ENCODE data around the gene E2F7. TPM values are rescaled to one million over a fixed set of nuclear protein-coding genes. Genes with fewer than 3 reads are reported as not detected.

The E2F7 gene
- total and polyA plus RNA-seq, 2 of the 4 experiments (the other 2 are of a cell fraction), result 6.0 to 8.1 TPM

GRCh38 chr12:77102123-77102522 lies 36.8 kb upstream of the E2F7 start:
- no peak overlapping the region for H2BK15ac ChIP-seq (ENCODE audit: low read depth, low read length)
- H3K27ac ChIP-seq (ENCODE audit: insufficient read depth, low read length), result no peak overlapping the region
- no peak overlapping the region for H2BK120ac ChIP-seq (ENCODE audit: low read depth, low read length)
- ATAC-seq (ENCODE audit: low read depth), result no peak
- H3K4ac ChIP-seq (ENCODE audit: low read depth, low read length), result no peak overlapping the region
- in situ Hi-C loops (cut with MboI; ENCODE audit: low sequenced_read_pairs) (no loop called here), intact Hi-C loops (cut with micrococcal nuclease) (loop anchor here (2.0 to 5.0 kb wide), 2 partner anchors 21 to 35 kb away; partner anchors contain the start of gene E2F7), dilution Hi-C loops (cut with HindIII; ENCODE audit: low sequenced_read_pairs, unreplicated experiment) (no loop called here)
- H3K18ac ChIP-seq (ENCODE audit: low read depth, low read length), result no peak overlapping the region
- H3K9ac ChIP-seq (ENCODE audit: low read depth, low read length), result no peak overlapping the region
- CTCF ChIA-PET, result interaction anchor here (1.3 kb wide), 1 partner anchor 44 kb away, joined by 3 read pairs; no protein-coding TSS in a partner anchor
- no peaks in the 10 kb centered on the region; a peak in 1 of 4 replicates for H3K79me1 ChIP-seq (ENCODE audit: low read depth in 1 of 2, low read length in 2 of 2)
- H4K91ac ChIP-seq (ENCODE audit: insufficient read depth, low read depth, low read length), result no peak overlapping the region
- DNase-seq, result no peak
- H4K20me1 ChIP-seq (ENCODE audit: insufficient read depth, low read length), result no peaks in the 10 kb centered on the region
- H4K5ac ChIP-seq (ENCODE audit: low read depth, low read length), result no peak overlapping the region
- no peaks in the 10 kb centered on the region for H3K9me3 ChIP-seq (ENCODE audit: control insufficient read depth, insufficient read depth, low read length)
- no peak overlapping the region for H3K14ac ChIP-seq (replicated peaks; ENCODE audit: low read depth, low read length)
- H2BK5ac ChIP-seq (ENCODE audit: low read depth, low read length, poor library complexity, severe bottlenecking), result peak overlapping the region; percentile 28
- TF ChIP-seq CEBPB (IDR thresholded peaks at IDR 0.05; ENCODE audit: low read depth, low read length) (peak; percentile 89), SMC3 (IDR thresholded peaks at IDR 0.05; ENCODE audit: low read depth, low read length) (no peak)
- POLR2A ChIA-PET (ENCODE audit: unreplicated experiment), result no interaction called here
- H2AFZ ChIP-seq (replicated peaks; ENCODE audit: low read length, poor library complexity), result no peak overlapping the region
- H2AK5ac ChIP-seq (ENCODE audit: low read depth, low read length), result no peak overlapping the region
- H3K36me3 ChIP-seq (ENCODE audit: control insufficient read depth, insufficient read depth, low read length), result no peaks in the 10 kb centered on the region
- no peak overlapping the region for H4K8ac ChIP-seq (ENCODE audit: low read depth in 2 of 2, low read length in 2 of 2)
- no peak overlapping the region for H2AK9ac ChIP-seq (replicated peaks; ENCODE audit: low read depth, low read length, poor library complexity)
- H3K4me3 ChIP-seq (ENCODE audit: insufficient read depth, low read depth, low read length), result no peak overlapping the region
- BruUV-seq (replicated peaks), result no TSS peak
- H3K4me2 ChIP-seq (ENCODE audit: low read depth, low read length), result no peak overlapping the region
- peaks cover 5% of the 10 kb centered on the region; the same call in 1 of the 2 replicates for H3K4me1 ChIP-seq (ENCODE audit: control insufficient read depth, insufficient read depth, low read length)
- no peak overlapping the region for H2BK20ac ChIP-seq (ENCODE audit: low read depth, low read length)
- H3K23ac ChIP-seq (ENCODE audit: low read depth, low read length), result no peak overlapping the region
- H3K27me3 ChIP-seq (ENCODE audit: control insufficient read depth, insufficient read depth, low read length), result no peaks in the 10 kb centered on the region
- WGBS, 2 experiments (ENCODE audit: extremely low coverage in 2 of 2, insufficient read length in 1 of 2), result no CpG with 5 or more reads among the region's 2 CpGs
- peaks cover 5% of the 10 kb centered on the region; the same call in 1 of the 2 replicates for H3K9me1 ChIP-seq (ENCODE audit: insufficient read depth, low read length)
- no peak overlapping the region for H3K56ac ChIP-seq (ENCODE audit: extremely low read depth, insufficient read depth, low read length)

Data from IMR-90 (cell line).